Measurements from ENCODE around the gene PSMG2.

Gene PSMG2

DNA sequence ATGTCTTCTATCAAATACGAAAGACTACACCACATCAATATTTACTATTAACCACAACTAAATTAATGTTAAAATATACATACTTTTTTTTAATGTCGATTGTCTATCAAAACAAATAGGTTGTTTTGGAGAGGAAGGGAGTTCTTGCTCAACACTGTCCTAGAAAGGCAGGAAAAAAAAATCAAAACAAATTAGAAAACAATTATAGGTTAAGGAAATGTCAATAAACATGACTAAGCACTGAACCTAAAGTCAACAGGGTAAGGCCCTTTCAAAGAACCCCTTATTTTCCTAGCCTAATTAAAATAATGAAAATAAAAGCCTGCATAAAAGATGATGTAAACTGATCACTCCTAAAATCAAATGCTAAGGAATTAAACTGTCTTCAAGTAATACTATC lies 3.1 kb upstream of the PSMG2 start:
- DNase-seq (ENCODE audit: low spot score): no peak
- TF ChIP-seq CTCF (IDR thresholded peaks at IDR 0.05; ENCODE audit: extremely low read depth, missing control alignments): no peak

DNA sequence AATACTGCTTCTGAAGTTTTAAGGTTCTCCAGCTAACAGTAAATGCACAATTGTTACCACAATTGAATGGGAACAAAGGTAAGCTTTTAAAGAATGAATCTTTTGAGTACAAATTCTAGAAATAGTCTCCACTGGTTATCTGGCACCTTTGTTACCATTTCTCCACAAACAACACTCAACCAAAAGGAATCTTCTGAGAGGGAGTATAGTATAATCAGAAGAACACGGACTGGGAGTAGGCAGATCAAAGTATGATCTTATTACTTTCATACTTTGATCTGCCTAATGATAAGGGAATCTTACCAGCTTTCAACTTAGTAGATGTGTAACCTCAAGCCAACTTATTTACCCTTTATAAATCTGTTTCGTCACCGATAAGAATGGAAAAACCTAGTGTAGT lies 1.7 kb upstream of the PSMG2 start:
- TF ChIP-seq CTCF (IDR thresholded peaks at IDR 0.05; ENCODE audit: extremely low read depth, missing control alignments): no peak
- DNase-seq (ENCODE audit: low spot score): no peak

GRCh38 chr18:12703096-12703567 lies 290 bp downstream of the PSMG2 start:
- no peak for TF ChIP-seq CTCF (IDR thresholded peaks at IDR 0.05; ENCODE audit: extremely low read depth, missing control alignments)
- DNase-seq (ENCODE audit: low spot score): no peak

- no peak for DNase-seq (ENCODE audit: low spot score)
- no peak for TF ChIP-seq CTCF (IDR thresholded peaks at IDR 0.05; ENCODE audit: extremely low read depth, missing control alignments)
Measured at GRCh38 chr18:12703664-12704063, 822 bp downstream of the PSMG2 start.

- no peak for DNase-seq (ENCODE audit: low spot score)
- TF ChIP-seq CTCF (IDR thresholded peaks at IDR 0.05; ENCODE audit: extremely low read depth, missing control alignments): no peak
Measured at GRCh38 chr18:12711446-12711845, 8.6 kb downstream of the PSMG2 start.

- no peak for DNase-seq (ENCODE audit: low spot score)
- TF ChIP-seq CTCF (IDR thresholded peaks at IDR 0.05; ENCODE audit: extremely low read depth, missing control alignments): no peak
Measured at GRCh38 chr18:12721495-12722275, 18.8 kb downstream of the PSMG2 start.

- no peak for DNase-seq (ENCODE audit: low spot score)
- no peak for TF ChIP-seq CTCF (IDR thresholded peaks at IDR 0.05; ENCODE audit: extremely low read depth, missing control alignments)
Measured at GRCh38 chr18:12722731-12723130, 19.9 kb downstream of the PSMG2 start.

All from GM20000 (cell line).